Nephron progenitor cell (in vitro differentiated cells): ENCODE measurements around the gene HAUS2.
"Not testable (repeated sequence)": the region's sequence is repeated elsewhere in the genome, so short reads cannot be mapped to it uniquely, and the experiment has no call there.

ENCODE experiments used
- DNase-seq: peaks from one replicate; pipeline ENCODE4 v3.0.0; 2021
- H3K27ac Mint-ChIP-seq: 2 replicates; pipeline ENCODE4 v1.8.0; 2021; ENCODE audit warnings: mild to moderate bottlenecking, moderate library complexity, mixed read lengths
- H3K27me3 Mint-ChIP-seq: 2 replicates; pipeline ENCODE4 v1.8.0; 2021; ENCODE audit warnings: mild to moderate bottlenecking, low read depth, mixed read lengths; ENCODE audit not compliant: poor library complexity
- H3K36me3 Mint-ChIP-seq: 2 replicates; pipeline ENCODE4 v1.8.0; 2021; ENCODE audit warnings: low read depth, mixed read lengths
- H3K4me1 Mint-ChIP-seq: 2 replicates; pipeline ENCODE4 v1.8.0; 2021; ENCODE audit warnings: mixed read lengths
- H3K4me3 Mint-ChIP-seq: 2 replicates; pipeline ENCODE4 v1.8.0; 2021; ENCODE audit warnings: mild to moderate bottlenecking, moderate library complexity, mixed read lengths
- H3K9me3 Mint-ChIP-seq: 2 replicates; pipeline ENCODE4 v1.8.0; 2021; ENCODE audit warnings: mild to moderate bottlenecking, moderate library complexity, mixed read lengths
- TF ChIP-seq, protein P1 (sequence below): fragments of 200-600 bp; sonication (generic); IDR thresholded peaks from 2 replicates; pipeline ENCODE4 v1.5.0; 2021; ENCODE audit warnings: antibody characterized with exemption

HAUS2 gene

DNA sequence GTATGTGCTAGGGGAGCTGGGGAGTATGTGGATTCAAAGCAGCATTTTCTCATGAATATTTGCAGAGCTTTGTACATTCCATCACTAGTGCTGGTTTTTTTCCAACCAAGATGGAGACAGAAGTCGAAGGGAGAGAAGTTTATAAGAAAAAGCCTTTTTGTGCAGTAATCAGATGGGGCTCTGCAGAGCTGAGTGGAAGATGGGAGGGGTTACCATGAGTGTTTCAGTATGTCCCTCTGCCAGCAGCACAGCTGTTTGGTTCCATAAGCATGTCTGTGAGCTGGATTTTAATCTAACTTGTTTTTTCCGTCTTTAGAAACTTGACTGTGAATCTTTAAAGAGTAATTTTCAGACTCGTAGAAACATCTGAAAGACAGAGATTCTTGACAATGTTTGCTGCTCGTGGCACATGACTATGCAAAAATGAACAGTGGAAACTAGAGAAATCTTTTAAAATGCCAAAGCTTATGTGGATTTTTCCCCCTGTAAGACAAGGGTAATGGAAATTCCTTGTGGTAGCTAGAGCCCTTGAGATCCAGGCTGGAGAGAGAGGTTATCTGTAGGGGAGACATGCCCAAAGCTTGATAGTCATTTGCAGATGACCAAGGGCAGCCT is 47.1 kb downstream of the HAUS2 start:
- DNase-seq, result no peak
- Mint-ChIP-seq H3K27me3 (peaks cover 2% of the 10 kb centered on the region), H3K27ac (no peak overlapping the region), H3K9me3 (peaks cover 15% of the 10 kb centered on the region), H3K4me1 (peaks cover under 1% of the 10 kb centered on the region), H3K36me3 (peaks cover 34% of the 10 kb centered on the region), H3K4me3 (no peak overlapping the region)
- TF ChIP-seq, protein P1, sequence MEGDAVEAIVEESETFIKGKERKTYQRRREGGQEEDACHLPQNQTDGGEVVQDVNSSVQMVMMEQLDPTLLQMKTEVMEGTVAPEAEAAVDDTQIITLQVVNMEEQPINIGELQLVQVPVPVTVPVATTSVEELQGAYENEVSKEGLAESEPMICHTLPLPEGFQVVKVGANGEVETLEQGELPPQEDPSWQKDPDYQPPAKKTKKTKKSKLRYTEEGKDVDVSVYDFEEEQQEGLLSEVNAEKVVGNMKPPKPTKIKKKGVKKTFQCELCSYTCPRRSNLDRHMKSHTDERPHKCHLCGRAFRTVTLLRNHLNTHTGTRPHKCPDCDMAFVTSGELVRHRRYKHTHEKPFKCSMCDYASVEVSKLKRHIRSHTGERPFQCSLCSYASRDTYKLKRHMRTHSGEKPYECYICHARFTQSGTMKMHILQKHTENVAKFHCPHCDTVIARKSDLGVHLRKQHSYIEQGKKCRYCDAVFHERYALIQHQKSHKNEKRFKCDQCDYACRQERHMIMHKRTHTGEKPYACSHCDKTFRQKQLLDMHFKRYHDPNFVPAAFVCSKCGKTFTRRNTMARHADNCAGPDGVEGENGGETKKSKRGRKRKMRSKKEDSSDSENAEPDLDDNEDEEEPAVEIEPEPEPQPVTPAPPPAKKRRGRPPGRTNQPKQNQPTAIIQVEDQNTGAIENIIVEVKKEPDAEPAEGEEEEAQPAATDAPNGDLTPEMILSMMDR, result no peak

DNA sequence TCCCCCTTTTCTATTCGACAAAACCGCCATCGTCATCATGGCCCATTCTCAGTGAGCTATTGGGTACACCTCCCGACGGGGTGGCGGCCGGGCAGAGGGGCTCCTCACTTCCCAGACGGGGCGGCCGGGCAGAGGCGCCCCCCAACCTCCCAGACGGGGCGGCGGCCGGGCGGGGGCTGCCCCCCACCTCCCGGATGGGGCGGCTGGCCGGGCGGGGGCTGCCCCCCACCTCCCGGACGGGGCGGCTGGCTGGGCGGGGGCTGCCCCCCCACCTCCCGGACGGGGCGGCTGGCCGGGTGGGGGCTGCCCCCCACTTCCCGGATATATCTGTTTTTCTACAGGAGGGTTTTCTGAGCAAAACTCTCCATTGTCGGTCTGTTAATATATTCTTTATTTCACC is 52.7 kb downstream of the HAUS2 start:
- peaks cover 46% of the 10 kb centered on the region for H3K36me3 Mint-ChIP-seq
- H3K27ac Mint-ChIP-seq, H3K4me3 Mint-ChIP-seq, H3K27me3 Mint-ChIP-seq, DNase-seq: not testable (repeated sequence)
- H3K4me1 Mint-ChIP-seq, result peaks cover 10% of the 10 kb centered on the region
- peaks cover 36% of the 10 kb centered on the region for H3K9me3 Mint-ChIP-seq

GRCh38 chr15:42602501-42602900 is 53.9 kb downstream of the HAUS2 start:
- TF ChIP-seq, protein P1, result no peak
- Mint-ChIP-seq H3K9me3 (peaks cover 36% of the 10 kb centered on the region), H3K36me3 (peaks cover 46% of the 10 kb centered on the region), H3K4me1 (peaks cover 10% of the 10 kb centered on the region), H3K4me3 (no peak overlapping the region), H3K27me3 (no peaks in the 10 kb centered on the region), H3K27ac (no peak overlapping the region)
- no peak for DNase-seq

GRCh38 chr15:42603978-42604377 is 55.3 kb downstream of the HAUS2 start:
- H3K4me1 Mint-ChIP-seq, result peaks cover 24% of the 10 kb centered on the region
- TF ChIP-seq, protein P1, result no peak
- H3K9me3 Mint-ChIP-seq, result peaks cover 32% of the 10 kb centered on the region
- H3K4me3 Mint-ChIP-seq, result no peak overlapping the region
- no peak overlapping the region for H3K27ac Mint-ChIP-seq
- peaks cover 52% of the 10 kb centered on the region for H3K36me3 Mint-ChIP-seq
- DNase-seq, result no peak
- no peaks in the 10 kb centered on the region for H3K27me3 Mint-ChIP-seq

DNA sequence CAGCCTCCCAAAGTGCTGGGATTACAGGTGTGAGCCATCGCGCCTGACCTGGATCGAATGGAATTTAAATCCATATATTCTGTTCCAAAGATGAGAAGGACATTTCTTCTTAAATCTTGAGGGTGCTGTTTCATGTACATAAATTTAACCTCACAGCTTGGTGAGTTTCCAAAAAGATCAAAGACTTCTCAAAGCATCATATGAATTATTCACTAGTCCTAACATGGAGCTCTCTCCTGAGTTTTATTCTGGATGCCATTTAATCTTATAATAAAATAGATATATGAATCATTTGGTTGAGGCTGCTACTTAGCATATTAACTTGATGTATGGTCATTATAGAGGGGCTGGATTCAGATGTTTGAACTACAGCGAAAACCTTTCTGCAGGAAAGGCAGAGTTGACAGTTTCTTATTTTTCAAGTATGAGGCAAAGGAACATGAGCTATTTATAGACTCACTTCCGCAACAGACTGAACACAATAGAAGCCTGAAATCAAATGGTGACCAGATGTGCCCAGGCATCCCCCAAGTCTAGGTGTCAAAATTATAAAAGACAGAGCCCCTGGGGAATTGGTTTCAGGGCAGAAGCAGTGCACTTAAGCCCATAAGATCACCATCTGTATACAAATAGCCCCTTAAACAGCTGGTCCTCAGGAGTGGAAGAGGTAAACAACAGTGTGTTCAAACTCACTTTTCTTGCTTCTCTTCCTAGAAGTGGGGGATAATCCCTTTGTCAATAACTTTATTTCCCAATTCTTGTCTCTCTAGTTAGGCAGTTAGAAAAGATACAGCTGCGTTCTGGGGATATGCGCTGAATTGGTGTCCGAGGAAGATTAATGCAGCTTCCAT is 56.5 kb downstream of the HAUS2 start:
- Mint-ChIP-seq H3K4me3 (no peak overlapping the region), H3K27me3 (no peaks in the 10 kb centered on the region), H3K9me3 (peaks cover 23% of the 10 kb centered on the region), H3K4me1 (peaks cover 26% of the 10 kb centered on the region), H3K36me3 (peaks cover 44% of the 10 kb centered on the region), H3K27ac (no peak overlapping the region)
- TF ChIP-seq, protein P1, result no peak
- no peak for DNase-seq

DNA sequence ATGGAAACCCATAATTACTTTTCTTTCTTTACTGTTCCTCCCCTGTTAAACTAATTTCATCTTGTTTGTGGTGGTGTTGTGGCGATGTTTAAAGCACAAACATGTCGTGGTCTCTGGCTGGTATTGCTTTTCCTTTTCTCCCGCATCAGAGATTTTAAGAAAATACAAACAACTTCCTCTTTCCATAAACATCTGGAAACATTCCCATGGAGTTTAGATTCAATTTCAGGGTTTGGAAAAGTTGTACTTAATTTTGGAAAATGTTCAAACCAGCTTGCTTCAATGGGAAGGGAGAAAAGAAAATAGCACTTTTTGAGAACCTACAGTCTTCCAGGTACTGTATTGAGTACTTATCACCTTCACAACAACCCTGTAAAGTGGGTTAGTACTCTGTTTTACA is 57.2 kb downstream of the HAUS2 start:
- Mint-ChIP-seq H3K27ac (no peak overlapping the region), H3K4me1 (peaks cover 26% of the 10 kb centered on the region), H3K27me3 (no peaks in the 10 kb centered on the region), H3K4me3 (no peak overlapping the region), H3K9me3 (peaks cover 20% of the 10 kb centered on the region), H3K36me3 (peaks cover 40% of the 10 kb centered on the region)
- TF ChIP-seq, protein P1, result no peak
- DNase-seq, result no peak
